Kidney epithelial cell (primary cell): Measurements from ENCODE around the gene KRT81. TPM values are rescaled to one million over a fixed set of nuclear protein-coding genes. Genes with fewer than 3 reads are reported as not detected.
A peak's percentile ranks its signal among the peaks of the same experiment; 100 is the strongest.

Source experiments
- DNase-seq: peaks from one replicate; pipeline ENCODE4 v3.0.0-alpha.2; 2010; ENCODE audit warnings: low read depth
- H3K27me3 ChIP-seq: 2 replicates; pipeline ENCODE4 v1.6.0; 2011; ENCODE audit warnings: low read length; ENCODE audit not compliant: control insufficient read depth, insufficient read depth
- H3K36me3 ChIP-seq: 2 replicates; pipeline ENCODE4 v1.5.1; 2011; ENCODE audit warnings: low read length; ENCODE audit not compliant: control insufficient read depth, insufficient read depth
- H3K4me3 ChIP-seq: 2 replicates; pipeline ENCODE4 v1.5.1; 2011; ENCODE audit warnings: low read depth, mild to moderate bottlenecking, control low read depth, low read length
- CTCF ChIP-seq: IDR thresholded peaks from 2 replicates; pipeline ENCODE4 v1.5.1; 2011; ENCODE audit warnings: mild to moderate bottlenecking, moderate library complexity, low read length, control low read depth, inconsistent platforms; ENCODE audit not compliant: insufficient read depth, poor library complexity, severe bottlenecking
- total RNA-seq: library from RNA; depleted of rRNA; stranded (reverse); fragments of >200 nt; gene quantifications from 2 replicates; pipeline ENCODE4 v1.2.3, GENCODE V29; 2015

KRT81 gene
- total RNA-seq, 1 donor from 2014 or later, result 239 TPM

GRCh38 chr12:52321418-52321817, 30.1 kb upstream of the KRT81 start:
- no peak for DNase-seq
- H3K4me3 ChIP-seq, result no peak overlapping the region
- H3K27me3 ChIP-seq, result peaks cover 35% of the 10 kb centered on the region
- TF ChIP-seq CTCF, result no peak
- H3K36me3 ChIP-seq, result no peaks in the 10 kb centered on the region

GRCh38 chr12:52320784-52321400, 29.6 kb upstream of the KRT81 start, which contains the start of gene KRT83:
KRT83 (minus strand) TSS chr12:52321398; CDS start chr12:52321335, 63 bp downstream.
- Histone ChIP-seq H3K27me3 (peaks cover 35% of the 10 kb centered on the region), H3K4me3 (no peak within 1 kb of the TSS), H3K36me3 (no peaks in the 10 kb centered on the region)
- no peak for DNase-seq
- no peak for TF ChIP-seq CTCF

DNA sequence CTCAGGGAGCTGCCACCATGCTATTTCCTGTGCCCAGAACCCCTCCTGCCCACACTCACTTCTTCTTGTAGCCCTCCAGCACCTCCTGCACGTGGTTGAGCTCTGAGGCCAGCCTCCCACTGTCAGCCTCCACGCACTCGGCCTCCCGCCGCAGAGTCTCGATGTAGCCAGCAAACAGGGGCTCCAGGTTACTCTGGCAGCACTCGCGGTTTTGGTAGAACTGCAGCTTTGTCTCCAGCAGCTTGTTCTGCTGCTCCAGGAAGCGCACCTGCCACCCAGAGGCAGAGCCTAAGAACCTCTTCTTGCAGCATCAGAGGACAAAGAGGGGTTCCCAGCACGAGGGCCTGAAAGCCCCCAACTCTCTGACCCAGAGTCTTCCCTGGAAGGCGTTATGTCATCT, 27.8 kb upstream of the KRT81 start:
- Histone ChIP-seq H3K36me3 (no peaks in the 10 kb centered on the region), H3K27me3 (peaks cover 39% of the 10 kb centered on the region), H3K4me3 (no peak overlapping the region)
- peak; percentile 22 for TF ChIP-seq CTCF
- DNase-seq, result no peak

- H3K36me3 ChIP-seq, result no peaks in the 10 kb centered on the region
- TF ChIP-seq CTCF, result no peak
- DNase-seq, result no peak
- peaks cover 45% of the 10 kb centered on the region for H3K27me3 ChIP-seq
- H3K4me3 ChIP-seq, result no peak overlapping the region
These were observed 27.1 kb upstream of the KRT81 start for GRCh38 chr12:52318241-52318990.

- H3K4me3 ChIP-seq, result no peak overlapping the region
- H3K36me3 ChIP-seq, result no peaks in the 10 kb centered on the region
- peaks cover 43% of the 10 kb centered on the region for H3K27me3 ChIP-seq
- TF ChIP-seq CTCF, result no peak
- no peak for DNase-seq
These were observed 26.2 kb upstream of the KRT81 start for GRCh38 chr12:52317468-52318052.

DNA sequence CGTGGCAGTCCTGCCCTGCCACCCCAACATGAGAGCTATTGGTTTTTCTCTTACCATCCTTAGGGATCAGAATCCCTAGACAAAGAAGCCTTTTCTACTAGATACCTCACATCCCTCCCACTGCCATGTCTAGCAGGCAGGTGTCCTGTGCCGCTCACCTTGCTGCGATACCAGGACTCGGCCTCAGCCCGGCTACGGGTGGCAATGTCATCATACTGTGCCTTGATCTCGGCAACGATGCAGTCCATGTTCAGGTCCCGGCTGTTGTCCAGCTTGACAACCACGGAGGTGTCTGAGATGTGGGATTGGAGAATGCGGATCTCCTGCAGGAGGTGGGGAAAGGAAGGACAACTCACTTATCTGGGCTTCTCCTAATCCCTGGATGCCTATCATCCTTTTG, 25.4 kb upstream of the KRT81 start:
- DNase-seq, result no peak
- no peak for TF ChIP-seq CTCF
- Histone ChIP-seq H3K4me3 (no peak overlapping the region), H3K36me3 (no peaks in the 10 kb centered on the region), H3K27me3 (peaks cover 39% of the 10 kb centered on the region)
